Stimulated activated CD8-positive, alpha-beta memory T cell treated with anti-CD3 and anti-CD28 coated beads, Interleukin-7, amount 100 ng/mL, for 1 hour (primary cell): ENCODE results near the gene PFDN2.

Experiments
- DNase-seq, 2 donors: peaks; one replicate each; pipeline ENCODE4 v3.0.0-alpha.2; 2020; ENCODE audit warnings: low read depth in 2 of 2

Gene PFDN2, protein sequence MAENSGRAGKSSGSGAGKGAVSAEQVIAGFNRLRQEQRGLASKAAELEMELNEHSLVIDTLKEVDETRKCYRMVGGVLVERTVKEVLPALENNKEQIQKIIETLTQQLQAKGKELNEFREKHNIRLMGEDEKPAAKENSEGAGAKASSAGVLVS

DNA sequence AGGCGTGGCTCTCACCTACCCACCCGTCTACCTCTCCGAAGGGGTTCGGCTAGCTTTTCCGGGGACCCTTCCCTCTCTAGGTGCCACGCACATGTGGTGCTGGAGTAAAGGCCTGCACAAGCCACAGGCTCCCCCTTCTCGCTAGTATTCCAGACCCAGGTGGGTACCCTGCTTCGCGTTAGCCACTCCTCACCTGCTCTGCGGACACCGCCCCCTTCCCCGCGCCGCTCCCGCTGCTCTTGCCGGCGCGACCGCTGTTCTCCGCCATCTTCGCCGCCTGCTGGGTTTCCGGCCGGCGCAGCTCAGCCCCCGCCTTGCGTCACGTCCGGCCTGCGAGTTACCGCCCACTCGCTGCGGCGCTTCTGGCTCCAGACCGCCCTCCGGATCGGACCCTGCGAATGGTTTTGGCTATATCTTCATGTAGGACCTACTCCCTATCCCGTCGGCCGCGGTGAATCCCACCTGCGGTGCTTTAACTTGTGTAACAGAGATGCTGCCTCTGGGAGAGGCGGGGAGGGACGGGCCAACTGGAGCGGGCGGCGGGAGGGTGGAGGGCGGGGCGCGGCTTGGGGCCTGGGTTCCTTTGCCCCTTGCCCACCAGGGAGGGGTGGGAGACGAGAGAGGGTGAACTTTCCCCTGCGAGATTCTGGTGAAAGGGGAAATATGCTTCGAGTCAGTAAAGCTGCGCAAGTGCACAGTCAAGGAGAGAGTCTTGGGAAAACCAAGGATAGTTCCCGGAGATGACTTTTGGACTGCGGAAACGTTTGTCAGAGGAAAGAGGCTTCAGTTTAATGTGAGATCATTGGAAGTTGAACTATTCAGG lies at the start of gene PFDN2, which contains the start of gene NIT1:
PFDN2 (minus strand) TSS at position 279 of the 823 bp plus-strand sequence; CDS start at position 268, 11 bp downstream.
NIT1 (plus strand) TSS at position 347 of the 823 bp plus-strand sequence; CDS start at position 419, 72 bp downstream.
- DNase-seq: peak; percentile 63 to 68

DNA sequence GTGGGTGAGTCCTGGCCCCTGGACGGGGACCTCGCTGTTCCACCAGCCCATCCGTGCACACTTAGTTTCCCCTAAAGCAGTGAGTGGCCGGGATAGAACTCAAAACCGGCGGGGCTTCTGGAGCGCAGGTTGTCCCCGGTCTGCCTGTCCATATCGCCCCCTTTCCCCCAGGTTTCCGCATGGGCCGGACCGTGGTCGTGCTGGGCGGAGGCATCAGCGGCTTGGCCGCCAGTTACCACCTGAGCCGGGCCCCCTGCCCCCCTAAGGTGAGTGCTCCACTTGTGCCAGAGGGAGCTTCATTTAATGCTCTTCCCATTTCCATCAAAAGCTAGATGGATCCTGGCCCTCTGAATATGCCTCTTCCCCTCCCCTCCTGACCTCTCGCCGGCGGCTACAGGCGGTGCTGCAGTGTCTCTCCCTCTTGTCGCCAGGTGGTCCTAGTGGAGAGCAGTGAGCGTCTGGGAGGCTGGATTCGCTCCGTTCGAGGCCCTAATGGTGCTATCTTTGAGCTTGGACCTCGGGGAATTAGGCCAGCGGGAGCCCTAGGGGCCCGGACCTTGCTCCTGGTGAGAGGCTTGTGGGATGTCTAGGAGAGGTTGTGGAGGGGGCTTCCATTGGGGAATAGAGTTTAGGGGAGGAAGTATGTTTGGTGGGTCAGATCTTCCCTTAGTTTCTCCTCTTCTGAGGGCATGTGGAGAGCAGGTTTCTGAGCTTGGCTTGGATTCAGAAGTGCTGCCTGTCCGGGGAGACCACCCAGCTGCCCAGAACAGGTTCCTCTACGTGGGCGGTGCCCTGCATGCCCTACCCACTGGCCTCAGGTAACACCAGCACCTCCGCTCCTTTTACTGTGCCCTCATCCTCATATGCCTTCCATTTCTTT lies 49.1 kb upstream of the PFDN2 start:
- no peak for DNase-seq

DNA sequence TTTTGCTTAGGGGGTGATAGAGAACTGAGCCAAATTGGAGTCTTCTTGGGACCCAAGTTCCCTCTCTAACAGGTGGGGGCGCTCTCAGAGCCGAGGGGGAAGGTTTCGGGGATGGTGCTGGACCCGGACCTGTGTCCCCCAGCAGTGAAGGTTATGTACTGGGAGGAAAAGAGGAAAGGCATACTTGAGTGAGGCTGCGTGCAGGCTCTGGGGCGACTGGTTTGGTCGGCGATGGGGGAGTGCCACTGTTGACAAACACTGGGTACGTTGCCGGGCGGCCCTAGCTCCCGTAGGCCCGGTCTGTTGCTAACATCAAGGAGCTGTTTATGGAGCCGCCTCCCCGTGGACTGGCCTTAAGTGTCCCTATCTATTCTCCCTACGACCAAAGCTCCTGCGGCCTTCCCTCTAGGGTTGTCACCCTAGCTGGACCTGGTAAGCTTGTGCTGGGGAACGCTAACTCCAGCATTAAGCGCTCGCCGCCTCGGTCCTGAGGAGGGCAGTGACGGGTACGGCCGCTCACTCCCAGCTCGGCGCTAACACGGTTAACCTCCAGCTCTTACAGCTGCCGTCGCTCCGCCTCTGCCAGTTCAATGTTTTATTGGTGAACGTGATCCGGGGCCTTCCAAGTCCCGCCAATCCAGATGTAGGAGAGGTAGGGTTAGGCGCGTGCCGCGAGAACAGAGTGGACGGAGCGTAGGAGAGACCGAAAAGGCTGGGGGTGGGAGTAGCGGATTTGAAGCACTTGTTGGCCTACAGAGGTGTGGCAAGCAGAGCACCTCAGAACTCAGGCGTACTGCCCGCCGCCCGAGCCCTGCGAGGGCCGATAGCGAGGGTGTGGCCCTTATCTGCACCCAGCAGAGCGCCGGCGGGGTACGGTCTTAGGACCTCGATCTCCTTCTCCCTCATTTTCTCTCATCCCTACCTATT lies 48.2 kb upstream of the PFDN2 start, which contains the start of gene PPOX:
PPOX (plus strand) TSS at position 685 of the 927 bp plus-strand sequence. CDS start 422 bp downstream, outside the sequence.
- peak; percentile 80 to 81 for DNase-seq

DNA sequence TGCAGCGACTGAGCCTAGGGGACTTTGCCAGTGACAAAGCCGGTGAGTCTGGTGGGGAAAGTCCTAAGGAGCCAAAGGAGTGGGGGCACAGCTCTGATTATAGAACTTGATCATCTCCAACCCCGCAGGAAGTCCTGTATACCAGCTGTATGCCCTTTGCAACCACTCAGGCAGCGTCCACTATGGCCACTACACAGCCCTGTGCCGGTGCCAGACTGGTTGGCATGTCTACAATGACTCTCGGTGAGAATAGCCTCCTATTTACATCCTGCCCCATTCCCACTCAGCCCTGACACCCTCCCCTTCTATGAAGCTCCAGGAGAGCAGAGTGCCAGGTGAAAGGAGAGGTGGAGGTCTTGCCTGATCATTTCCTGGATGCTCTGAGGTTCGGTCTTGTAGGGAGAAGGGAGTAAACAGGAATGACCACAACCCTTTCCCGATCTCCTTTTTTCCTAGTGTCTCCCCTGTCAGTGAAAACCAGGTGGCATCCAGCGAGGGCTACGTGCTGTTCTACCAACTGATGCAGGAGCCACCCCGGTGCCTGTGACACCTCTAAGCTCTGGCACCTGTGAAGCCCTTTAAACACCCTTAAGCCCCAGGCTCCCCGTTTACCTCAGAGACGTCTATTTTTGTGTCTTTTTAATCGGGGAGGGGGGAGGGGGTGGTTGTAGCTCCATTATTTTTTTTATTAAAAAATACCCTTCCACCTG lies 47.2 kb upstream of the PFDN2 start:
- no peak for DNase-seq

DNA sequence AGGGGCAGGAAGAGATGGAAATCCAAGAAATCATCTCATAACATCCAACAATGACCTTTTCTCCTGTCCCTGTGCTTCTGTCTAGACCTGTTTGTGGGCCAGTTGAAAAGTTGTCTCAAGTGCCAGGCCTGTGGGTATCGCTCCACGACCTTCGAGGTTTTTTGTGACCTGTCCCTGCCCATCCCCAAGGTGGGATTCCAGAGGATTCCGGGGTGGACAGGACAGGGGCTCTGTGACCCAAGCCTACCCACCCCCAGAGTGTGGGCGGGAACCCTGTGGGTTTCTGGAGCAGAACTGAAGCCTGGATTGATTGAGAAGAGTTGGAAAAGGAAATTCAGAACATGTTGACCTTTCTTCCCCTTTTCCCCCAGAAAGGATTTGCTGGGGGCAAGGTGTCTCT lies 46.0 kb upstream of the PFDN2 start:
- no peak for DNase-seq

DNA sequence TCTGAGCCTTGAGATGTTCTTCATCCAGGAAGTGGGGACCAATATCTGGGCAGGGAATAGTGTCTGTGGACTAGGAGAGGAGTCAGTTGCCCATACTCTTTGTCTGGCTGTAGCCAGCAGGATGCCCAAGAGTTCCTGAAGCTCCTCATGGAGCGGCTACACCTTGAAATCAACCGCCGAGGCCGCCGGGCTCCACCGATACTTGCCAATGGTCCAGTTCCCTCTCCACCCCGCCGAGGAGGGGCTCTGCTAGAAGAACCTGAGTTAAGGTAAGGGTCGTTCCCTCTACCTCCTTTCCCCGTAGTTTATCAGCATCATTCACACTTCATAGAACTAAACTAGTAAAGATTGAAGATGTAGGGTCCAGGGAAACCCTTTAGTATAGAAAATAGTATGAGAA lies 45.0 kb upstream of the PFDN2 start:
- no peak for DNase-seq

DNA sequence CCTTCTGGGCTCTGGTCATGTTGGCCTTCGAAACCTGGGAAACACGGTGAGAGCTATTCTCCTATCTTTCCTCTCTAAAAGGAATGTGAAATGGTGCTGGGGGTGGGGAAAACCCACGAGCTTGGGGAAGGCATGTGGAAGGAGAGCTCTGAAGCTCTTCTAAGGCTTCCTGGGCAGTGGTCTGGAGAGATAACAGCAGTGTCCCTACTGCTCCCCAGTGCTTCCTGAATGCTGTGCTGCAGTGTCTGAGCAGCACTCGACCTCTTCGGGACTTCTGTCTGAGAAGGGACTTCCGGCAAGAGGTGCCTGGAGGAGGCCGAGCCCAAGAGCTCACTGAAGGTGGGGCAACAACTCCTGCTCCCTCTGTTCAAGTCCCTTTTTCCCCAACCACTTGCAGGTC lies 44.2 kb upstream of the PFDN2 start:
- DNase-seq: no peak

DNA sequence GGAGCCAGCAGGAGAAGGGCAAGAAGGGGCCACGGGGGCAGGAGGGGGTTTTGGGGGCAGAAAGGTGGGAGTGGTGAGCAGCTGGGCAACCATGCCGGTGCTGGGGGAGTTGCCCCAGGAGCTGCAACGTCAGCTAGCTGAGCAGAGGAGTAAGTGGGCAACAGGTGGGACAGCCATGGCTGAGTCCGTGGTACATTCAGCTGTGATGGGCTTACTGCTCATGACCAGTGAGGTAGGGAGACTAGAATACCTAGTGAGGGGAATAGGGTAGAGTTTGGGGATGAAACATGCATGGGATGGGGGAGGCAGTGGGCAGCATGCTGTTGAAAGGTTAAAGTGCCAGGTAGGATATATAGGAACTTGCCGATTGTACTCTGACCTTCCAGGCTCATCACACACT lies 43.8 kb upstream of the PFDN2 start:
- DNase-seq: no peak

DNA sequence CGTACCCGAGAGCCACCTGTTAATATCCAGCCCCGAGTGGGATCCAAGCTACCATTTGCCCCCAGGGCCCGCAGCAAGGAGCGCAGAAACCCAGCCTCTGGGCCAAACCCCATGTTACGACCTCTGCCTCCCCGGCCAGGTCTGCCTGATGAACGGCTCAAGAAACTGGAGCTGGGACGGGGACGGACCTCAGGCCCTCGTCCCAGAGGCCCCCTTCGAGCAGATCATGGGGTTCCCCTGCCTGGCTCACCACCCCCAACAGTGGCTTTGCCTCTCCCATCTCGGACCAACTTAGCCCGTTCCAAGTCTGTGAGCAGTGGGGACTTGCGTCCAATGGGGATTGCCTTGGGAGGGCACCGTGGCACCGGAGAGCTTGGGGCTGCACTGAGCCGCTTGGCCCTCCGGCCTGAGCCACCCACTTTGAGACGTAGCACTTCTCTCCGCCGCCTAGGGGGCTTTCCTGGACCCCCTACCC lies 42.9 kb upstream of the PFDN2 start:
- DNase-seq: no peak

DNA sequence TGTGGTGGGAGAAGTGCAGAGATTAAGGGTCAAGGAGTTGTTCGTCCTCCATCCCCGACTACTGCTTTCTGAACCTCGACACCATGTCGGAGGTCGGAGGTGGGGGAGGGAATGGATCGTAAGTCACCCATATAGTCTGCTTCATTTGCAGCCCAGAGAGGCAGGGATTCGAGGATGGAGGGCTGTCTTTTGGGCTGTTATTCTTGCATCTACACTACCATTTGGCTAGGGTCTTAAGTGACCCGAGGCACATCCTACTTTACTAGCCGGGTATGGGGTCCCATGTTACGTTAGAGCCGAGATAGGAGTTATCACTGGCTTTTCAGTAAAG lies 42.0 kb upstream of the PFDN2 start:
- no peak for DNase-seq

DNA sequence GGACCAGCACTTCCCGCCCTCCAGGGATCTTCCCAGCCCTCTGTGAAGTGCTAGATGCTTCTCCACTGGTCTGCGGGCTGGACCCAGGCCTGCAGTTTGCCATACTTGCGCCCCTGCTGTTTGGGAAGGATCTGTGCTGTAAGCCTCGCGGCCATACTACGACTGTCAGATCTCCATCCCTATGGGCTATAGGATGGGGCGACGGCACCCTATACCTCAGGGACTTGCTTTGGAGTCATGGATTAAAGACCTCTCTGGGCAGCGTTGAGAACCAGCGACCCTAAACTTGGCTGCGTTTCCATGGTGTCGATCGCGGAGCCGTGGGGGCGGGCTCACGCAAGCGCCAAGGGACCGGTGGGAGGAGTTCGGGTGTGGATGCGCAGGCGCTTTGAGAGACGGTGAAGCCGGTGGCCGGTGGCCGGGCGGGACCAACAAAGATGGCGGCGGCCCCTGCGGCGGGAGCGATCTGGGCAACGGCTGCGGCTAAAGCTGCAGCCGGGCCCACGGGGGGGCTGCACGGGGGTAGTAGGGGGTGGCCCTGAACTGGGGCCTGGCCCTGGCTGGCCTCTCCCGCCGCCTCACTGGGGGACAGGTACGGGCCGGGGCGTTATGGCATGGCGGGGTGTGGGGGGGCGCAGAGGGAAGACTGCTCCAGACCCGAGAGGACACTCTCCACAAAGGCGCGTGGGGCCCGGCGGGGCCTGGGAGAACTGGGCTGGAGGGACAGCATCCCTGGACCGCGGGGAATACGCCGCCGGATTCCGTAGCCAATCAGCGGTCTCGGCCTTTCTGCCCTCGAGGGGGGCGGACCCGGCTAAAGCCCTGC lies 41.5 kb upstream of the PFDN2 start, which contains the start of gene USP21:
USP21 (plus strand) TSS at position 414 of the 826 bp plus-strand sequence. CDS start 1,141 bp downstream, outside the sequence.
- peak; percentile 82 to 85 for DNase-seq

DNA sequence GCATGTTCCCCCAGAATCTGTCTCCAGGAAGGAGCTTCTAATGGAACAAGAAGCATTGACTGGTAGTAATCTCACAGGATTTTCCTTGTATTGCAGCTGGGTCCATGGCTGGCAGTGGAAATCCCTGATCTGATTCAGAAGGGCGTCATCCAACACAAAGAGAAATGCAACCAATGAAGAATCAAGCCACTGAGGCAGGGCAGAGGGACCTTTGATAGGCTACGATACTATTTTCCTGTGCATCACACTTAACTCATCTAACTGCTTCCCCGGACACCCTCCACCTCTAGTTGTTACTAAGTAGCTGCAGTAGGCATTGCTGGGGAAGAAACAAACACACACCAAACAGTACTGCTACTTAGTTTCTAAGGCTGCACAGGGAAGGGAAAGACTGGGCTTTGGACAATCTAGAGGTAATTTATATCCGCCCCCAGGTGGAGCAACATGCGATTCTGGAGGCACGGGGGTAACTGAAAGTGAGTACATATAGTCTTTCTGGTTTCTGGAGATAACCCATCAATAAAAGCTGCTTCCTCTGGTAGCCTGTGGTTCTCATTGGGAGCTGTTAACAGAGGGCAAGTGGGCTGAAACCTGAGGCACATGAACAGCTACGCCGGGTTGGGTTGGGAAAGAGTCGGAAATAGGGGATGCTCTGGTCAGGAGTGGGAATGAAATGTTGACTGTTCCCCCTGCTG lies 40.6 kb upstream of the PFDN2 start:
- DNase-seq: no peak

DNA sequence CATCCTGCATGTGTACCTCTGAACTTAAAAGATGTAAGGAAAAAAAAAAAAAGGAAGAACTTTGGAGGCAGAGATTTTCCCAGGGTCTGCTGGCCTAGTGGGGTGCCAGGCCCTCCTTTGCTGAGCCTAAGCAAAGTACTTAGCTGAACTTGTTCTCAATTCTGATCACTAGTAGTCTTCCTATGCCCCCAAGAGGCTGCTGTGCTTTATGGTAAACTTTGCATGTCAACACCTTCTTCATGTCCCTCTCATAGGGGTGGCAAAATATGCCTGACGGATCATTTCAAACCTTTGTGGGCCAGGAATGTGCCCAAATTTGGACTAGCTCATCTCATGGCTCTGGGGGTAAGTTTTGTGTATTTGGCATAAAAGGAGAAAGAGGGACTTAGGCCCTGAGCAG lies 40.0 kb upstream of the PFDN2 start:
- no peak for DNase-seq

DNA sequence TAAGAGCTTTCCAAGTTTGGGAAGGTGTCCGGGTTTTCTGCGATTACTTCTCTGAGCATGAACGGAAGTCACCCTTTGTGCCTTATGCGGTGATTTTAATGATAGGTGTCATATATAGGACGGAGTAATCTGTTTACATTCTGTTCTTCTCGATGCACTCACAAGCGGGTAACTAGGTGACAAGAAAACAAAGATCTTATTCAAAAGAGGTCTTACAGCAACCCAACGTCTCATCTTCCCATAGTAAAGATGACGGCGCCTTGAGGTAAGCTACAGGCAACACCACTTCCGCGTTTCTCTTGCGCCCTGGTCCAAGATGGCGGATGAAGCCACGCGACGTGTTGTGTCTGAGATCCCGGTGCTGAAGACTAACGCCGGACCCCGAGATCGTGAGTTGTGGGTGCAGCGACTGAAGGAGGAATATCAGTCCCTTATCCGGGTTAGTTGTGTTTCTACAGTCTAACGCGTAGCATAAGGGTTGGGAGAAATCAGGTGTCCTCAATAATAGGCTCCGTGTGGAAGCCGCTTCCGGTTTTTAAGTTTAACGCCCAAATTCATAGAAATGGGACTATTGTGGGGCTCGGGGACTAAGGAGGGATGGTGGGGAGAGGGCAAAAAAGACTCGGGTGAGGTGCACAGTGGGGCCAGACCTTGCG lies 36.0 kb upstream of the PFDN2 start, which contains the start of gene UFC1:
UFC1 (plus strand) TSS at position 297 of the 656 bp plus-strand sequence; CDS start at position 317, 20 bp downstream.
- DNase-seq: peak in 1 of 2 donors; percentile 58

DNA sequence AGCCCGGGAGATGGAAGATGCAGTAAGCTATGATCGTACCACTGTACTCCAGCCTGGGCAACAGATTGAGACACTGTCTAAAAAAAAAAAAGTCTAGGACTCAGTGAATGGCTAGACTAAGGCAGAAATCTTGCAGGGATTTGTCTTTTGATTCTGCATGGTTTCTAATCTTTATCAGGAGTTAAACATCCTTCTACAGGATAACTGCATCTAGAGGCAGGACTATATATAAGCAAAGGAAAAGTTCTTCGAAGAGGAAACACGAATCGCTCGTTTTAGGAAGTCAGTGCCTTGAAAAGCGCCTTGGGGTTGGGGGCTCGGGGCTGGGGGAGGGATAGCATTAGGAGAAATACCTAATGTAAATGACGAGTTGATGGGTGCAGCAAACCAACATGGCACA lies 35.3 kb upstream of the PFDN2 start:
- no peak for DNase-seq

DNA sequence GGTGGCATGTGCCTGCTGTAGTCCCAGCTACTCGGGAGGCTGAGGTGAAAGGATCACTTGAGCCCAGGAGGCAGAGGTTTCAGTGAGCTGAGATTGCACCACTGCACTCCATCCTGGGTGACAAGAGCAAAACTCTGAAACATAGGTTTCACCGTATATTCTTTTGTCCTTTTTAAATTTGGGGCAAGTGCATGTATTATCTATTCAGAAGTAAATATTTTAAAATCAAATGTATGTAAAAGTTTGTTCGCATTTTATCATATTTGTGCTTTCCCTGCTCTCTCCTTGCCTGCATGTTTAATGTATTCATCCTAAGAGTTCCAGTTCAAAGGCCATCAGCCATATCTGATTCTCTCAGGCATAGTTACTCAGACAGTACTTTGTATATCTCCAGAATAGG lies 28.0 kb upstream of the PFDN2 start:
- no peak for DNase-seq

DNA sequence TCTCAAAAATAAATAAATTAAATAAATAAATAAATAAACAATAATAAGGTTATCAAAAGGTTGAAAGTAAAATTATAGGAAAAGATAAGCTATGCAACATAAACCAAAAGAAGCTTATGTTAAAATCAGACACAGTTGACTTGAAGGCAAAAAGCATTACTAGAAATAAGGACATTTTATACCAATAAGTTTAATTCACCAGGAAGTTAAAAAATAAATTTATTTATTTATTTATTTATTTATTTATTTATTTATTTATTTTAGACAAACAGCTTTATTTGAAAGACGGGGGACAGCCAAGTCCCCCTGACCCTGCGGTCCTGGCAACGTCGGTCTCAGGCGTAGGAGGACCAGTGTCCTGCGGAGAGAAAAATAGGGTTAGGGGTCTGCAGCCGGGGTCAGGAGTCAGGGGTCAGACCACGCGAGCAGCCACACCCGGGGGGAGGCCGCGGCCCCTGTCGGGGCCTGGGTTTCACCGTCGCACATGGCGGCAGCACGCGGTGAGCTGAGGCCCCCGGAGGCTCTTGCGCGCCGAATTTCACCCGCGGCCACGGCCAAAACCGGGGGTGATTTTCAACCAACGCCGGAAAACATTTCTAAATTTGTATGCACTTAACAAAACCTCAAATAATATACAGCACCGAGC lies 23.0 kb upstream of the PFDN2 start:
- DNase-seq: no peak

DNA sequence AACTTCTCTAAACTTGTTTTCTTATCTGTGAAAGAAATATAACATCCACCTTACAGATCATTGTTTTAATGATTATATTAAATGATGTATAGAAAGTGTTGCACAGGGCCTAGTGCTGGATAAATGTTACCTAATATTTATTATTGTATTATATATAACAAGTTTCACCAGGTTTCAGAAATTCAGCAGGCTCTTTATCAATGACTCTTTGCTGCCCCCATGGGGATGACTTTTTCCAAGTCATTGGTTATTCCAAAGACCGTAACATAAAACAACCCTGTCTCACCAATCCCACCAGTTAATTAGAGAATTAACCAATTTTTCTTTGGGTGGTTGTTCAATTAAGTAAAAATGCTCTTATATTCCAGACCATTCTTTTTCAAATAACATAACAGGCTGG lies 21.9 kb upstream of the PFDN2 start:
- DNase-seq: no peak
